ENCODE data around the gene LCE1E. TPM values are rescaled to one million over a fixed set of nuclear protein-coding genes. Genes with fewer than 3 reads are reported as not detected.

LCE1E gene
- total RNA-seq, 1 experiment from 2014 or later, result not detected

GRCh38 chr1:152817309-152817708, 31.3 kb downstream of the LCE1E start:
- DNase-seq (ENCODE audit: low read depth, low spot score) (no peak), ATAC-seq (no peak)
- ChIA-PET CTCF (no interaction called here), RAD21 (ENCODE audit: low non-redundant PET in 1 of 2, low total read pairs in 2 of 2, uncharacterized antibody in 2 of 2, unreplicated experiment in 2 of 2) (no interaction called here), POLR2A (no interaction called here)
- peaks cover 20% of the 10 kb centered on the region for H3K27me3 ChIP-seq (ENCODE audit: insufficient read depth, low read length)
- intact Hi-C loops (cut with micrococcal nuclease), result no loop called here
- H3K4me3 ChIP-seq (replicated peaks in 1 of 2; ENCODE audit: low read depth in 1 of 2, low read length in 2 of 2), result no peak overlapping the region
- H2AFZ ChIP-seq (ENCODE audit: low read depth, low read length, poor library complexity, severe bottlenecking), result no peak overlapping the region
- H3K4me2 ChIP-seq (ENCODE audit: low read length), result no peak overlapping the region
- no peak overlapping the region for H3K9ac ChIP-seq (ENCODE audit: low read length)
- TF ChIP-seq EGR1 (IDR thresholded peaks at IDR 0.05; ENCODE audit: low read depth), result no peak
- no peak for TF ChIP-seq SP1 (IDR thresholded peaks at IDR 0.05; ENCODE audit: low read depth)
- TF ChIP-seq RAD21 (IDR thresholded peaks at IDR 0.05; ENCODE audit: low read depth), result no peak
- no peak for TF ChIP-seq ELF1 (IDR thresholded peaks at IDR 0.05; ENCODE audit: borderline replicate concordance, low read depth)
- TF ChIP-seq CTCF (IDR thresholded peaks at IDR 0.05 in 2 of 3, conservative IDR thresholded peaks at IDR 0.05 in 1 of 3; ENCODE audit: borderline replicate concordance in 1 of 3, insufficient read depth in 1 of 3, low read depth in 2 of 3, low read length in 2 of 3), result no peak
- TF ChIP-seq ZFX (IDR thresholded peaks at IDR 0.05), result no peak
- no peak for TF ChIP-seq CBX3 (IDR thresholded peaks at IDR 0.05; ENCODE audit: low read depth)
- no peak for TF ChIP-seq ATF3 (IDR thresholded peaks at IDR 0.05)
- no peak for TF ChIP-seq SRF (IDR thresholded peaks at IDR 0.05; ENCODE audit: low read depth)
- no peak for TF ChIP-seq POLR2A (IDR thresholded peaks at IDR 0.05; ENCODE audit: borderline replicate concordance, extremely low read depth, insufficient read depth, insufficient read length)
- TF ChIP-seq EZH2 (IDR thresholded peaks at IDR 0.05), result no peak
- TF ChIP-seq CEBPB (IDR thresholded peaks at IDR 0.05; ENCODE audit: low read depth), result no peak
- TF ChIP-seq POLR2AphosphoS5 (IDR thresholded peaks at IDR 0.05; ENCODE audit: low read depth, low read length), result no peak
- no peak for TF ChIP-seq YY1 (IDR thresholded peaks at IDR 0.05; ENCODE audit: extremely low read depth, insufficient replicate concordance, low read depth, low read length)
- no peak for TF ChIP-seq TCF7L2 (IDR thresholded peaks at IDR 0.05; ENCODE audit: borderline replicate concordance, extremely low read depth, insufficient read depth, insufficient read length)
- TF ChIP-seq JUND (IDR thresholded peaks at IDR 0.05), result no peak
- no peaks in the 10 kb centered on the region for H4K20me1 ChIP-seq (ENCODE audit: insufficient read depth)
- H3K27ac ChIP-seq (ENCODE audit: low read depth, low read length), result no peak overlapping the region
- no peaks in the 10 kb centered on the region for H3K9me3 ChIP-seq (ENCODE audit: control insufficient read depth in 1 of 2, insufficient read depth in 1 of 2, low read depth in 1 of 2, low read length in 2 of 2)
- no peaks in the 10 kb centered on the region for H3K4me1 ChIP-seq (ENCODE audit: control insufficient read depth in 1 of 2, insufficient read depth in 2 of 2, low read length in 2 of 2)
- BruUV-seq (replicated peaks), result no TSS peak
- no peaks in the 10 kb centered on the region for H3K79me2 ChIP-seq (ENCODE audit: insufficient read depth, low read length)
- no peaks in the 10 kb centered on the region for H3K36me3 ChIP-seq (ENCODE audit: control insufficient read depth in 1 of 2, insufficient read depth in 2 of 2, low read length in 2 of 2)
- no peaks in the 10 kb centered on the region for H3K9me2 ChIP-seq (ENCODE audit: insufficient read depth)

Measured in HCT116 (cell line).